Measurements from ENCODE around the gene CPNE9. TPM values are rescaled to one million over a fixed set of nuclear protein-coding genes. Genes with fewer than 3 reads are reported as not detected.

Gene CPNE9
- total RNA-seq, 1 donor from 2014 or later = 54.6 TPM

DNA sequence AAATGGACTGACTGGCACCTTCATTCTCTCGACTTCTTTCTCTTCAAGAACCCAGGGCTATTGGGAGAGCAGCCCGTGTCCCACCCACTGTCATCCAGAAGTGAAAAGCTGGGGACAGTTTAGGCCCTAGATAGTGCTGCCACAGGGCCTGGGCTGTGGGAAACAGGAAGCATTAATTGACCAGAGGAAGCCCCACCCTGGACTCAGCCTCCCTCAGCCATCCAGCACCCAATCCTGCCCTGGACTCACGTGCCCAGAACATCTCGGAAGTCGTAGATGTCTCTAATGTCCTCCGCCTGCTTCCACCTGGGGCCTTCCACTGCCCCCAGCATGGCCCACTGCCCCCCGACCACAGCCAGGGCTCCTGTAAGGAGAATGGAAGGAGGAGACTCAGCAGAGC lies 63.8 kb downstream of the CPNE9 start:
- H3K4me1 Mint-ChIP-seq (ENCODE audit: low read depth, unreplicated experiment) = peaks cover 12% of the 10 kb centered on the region
- no peaks in the 10 kb centered on the region for H3K36me3 Mint-ChIP-seq (ENCODE audit: unreplicated experiment)
- H3K9me3 Mint-ChIP-seq (ENCODE audit: unreplicated experiment) = peaks cover 6% of the 10 kb centered on the region
- H3K27me3 Mint-ChIP-seq (ENCODE audit: unreplicated experiment) = peaks cover 11% of the 10 kb centered on the region
- no peak for DNase-seq
- no peak overlapping the region for H3K27ac Mint-ChIP-seq (ENCODE audit: unreplicated experiment)
- no peak overlapping the region for H3K4me3 Mint-ChIP-seq (ENCODE audit: unreplicated experiment)
- no peak for TF ChIP-seq CTCF (IDR thresholded peaks at IDR 0.05; ENCODE audit: partially characterized antibody, unreplicated experiment)

DNA sequence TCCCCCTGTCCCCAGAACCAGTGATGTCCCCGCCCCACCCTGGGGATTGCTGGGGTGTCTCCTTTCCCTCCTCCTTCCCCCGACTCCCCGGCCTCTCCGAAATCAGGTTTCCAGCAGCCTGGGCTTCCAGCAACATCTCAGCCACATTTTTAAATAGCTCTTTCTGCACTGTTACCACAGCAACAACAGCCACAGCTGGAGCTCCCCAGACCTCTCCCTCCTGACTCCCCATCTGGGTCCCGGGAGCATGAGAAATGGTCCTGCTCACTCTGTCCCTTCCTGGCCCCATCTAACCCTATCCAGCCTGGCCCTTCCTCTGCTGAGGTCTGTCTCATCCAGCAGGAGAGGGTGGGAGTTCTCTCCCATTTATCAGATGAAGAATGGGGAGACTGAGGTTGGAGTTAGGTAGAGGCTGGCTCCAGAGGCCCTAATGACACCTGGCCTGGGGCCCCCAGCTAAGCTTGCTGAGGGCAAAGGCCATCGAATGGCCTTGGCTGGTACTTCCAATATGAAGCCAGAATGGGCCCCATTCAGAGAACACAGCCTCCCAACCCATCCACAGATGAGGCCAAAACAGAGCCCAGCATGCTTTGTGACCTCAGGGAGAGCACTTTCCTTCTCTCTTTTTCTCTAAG lies 64.6 kb downstream of the CPNE9 start:
- Mint-ChIP-seq H3K9me3 (ENCODE audit: unreplicated experiment) (peaks cover 6% of the 10 kb centered on the region), H3K4me3 (ENCODE audit: unreplicated experiment) (no peak overlapping the region), H3K36me3 (ENCODE audit: unreplicated experiment) (no peaks in the 10 kb centered on the region), H3K27ac (ENCODE audit: unreplicated experiment) (no peak overlapping the region), H3K4me1 (ENCODE audit: low read depth, unreplicated experiment) (peaks cover 12% of the 10 kb centered on the region), H3K27me3 (ENCODE audit: unreplicated experiment) (peaks cover 11% of the 10 kb centered on the region)
- DNase-seq = no peak
- no peak for TF ChIP-seq CTCF (IDR thresholded peaks at IDR 0.05; ENCODE audit: partially characterized antibody, unreplicated experiment)

GRCh38 chr3:9769012-9769411 lies 65.4 kb downstream of the CPNE9 start:
- peak overlapping the region; percentile 26 for H3K27ac Mint-ChIP-seq (ENCODE audit: unreplicated experiment)

DNA sequence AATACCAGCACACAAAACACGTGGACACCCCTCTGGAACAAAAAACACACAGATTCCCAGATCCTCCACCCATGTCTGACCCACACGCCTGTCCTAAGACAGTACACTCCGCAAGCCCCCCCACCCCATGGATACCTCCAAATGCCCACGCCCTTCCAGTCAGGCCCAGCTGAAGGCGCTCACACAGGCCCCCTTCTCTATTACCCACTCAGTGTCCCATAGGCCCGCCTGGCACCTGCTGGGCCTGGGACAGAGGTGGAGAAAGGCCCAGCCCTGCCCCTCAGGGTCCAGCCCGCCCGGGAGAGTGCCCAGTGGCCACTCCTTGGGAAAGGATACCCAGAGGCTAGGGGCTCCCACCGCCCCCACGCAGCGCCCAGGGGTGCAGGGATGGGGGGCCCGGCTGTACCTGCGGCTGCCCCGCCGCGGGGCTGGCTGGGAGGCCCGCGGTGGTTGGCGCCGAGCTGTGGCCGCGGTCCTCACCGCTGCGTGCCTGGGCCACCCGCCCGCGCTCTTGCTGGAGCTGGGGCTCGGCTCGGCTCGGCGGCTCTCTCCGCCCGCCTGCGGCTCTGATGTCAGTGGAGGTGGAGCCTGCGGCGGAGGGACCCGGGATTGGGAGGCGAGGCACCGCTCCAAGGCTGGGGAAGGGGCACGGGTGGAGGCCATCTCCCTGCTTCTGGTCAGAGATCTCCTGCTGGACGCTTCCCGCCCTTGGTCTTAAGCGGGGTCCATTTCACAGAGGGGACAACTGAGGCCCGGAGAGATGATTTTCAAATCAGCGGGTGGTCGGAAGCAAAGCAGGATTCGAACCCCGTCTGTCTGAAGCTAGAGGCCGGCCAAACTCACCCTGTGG lies 66.0 kb downstream of the CPNE9 start, which contains the start of gene CAMK1:
Gene CAMK1 (minus strand): TSS at position 522 of the 850 bp plus-strand sequence. CDS start 2,198 bp downstream, outside the sequence.
- no peak for TF ChIP-seq CTCF (IDR thresholded peaks at IDR 0.05; ENCODE audit: partially characterized antibody, unreplicated experiment)
- Mint-ChIP-seq H3K4me3 (ENCODE audit: unreplicated experiment) (peak within 1 kb of the TSS; percentile 81), H3K4me1 (ENCODE audit: low read depth, unreplicated experiment) (peaks cover 12% of the 10 kb centered on the region), H3K36me3 (ENCODE audit: unreplicated experiment) (no peaks in the 10 kb centered on the region), H3K9me3 (ENCODE audit: unreplicated experiment) (peaks cover 6% of the 10 kb centered on the region), H3K27me3 (ENCODE audit: unreplicated experiment) (peaks cover 11% of the 10 kb centered on the region), H3K27ac (ENCODE audit: unreplicated experiment) (peak within 1 kb of the TSS; percentile 26)
- peak; percentile 80 for DNase-seq

More at GRCh38 chr3:9769012-9769411, 65.4 kb downstream of the CPNE9 start:
- no peak for DNase-seq
- peaks cover 11% of the 10 kb centered on the region for H3K27me3 Mint-ChIP-seq (ENCODE audit: unreplicated experiment)
- no peaks in the 10 kb centered on the region for H3K36me3 Mint-ChIP-seq (ENCODE audit: unreplicated experiment)
- no peak for TF ChIP-seq CTCF (IDR thresholded peaks at IDR 0.05; ENCODE audit: partially characterized antibody, unreplicated experiment)
- H3K9me3 Mint-ChIP-seq (ENCODE audit: unreplicated experiment) = peaks cover 6% of the 10 kb centered on the region
- H3K4me1 Mint-ChIP-seq (ENCODE audit: low read depth, unreplicated experiment) = peaks cover 12% of the 10 kb centered on the region
- peak overlapping the region; percentile 81 for H3K4me3 Mint-ChIP-seq (ENCODE audit: unreplicated experiment)

Measured in glutamatergic neuron (in vitro differentiated cells).